ENCODE measurements around the gene UNC45B.
A peak's percentile ranks its signal among the peaks of the same experiment; 100 is the strongest.
"Not testable (repeated sequence)": the region's sequence is repeated elsewhere in the genome, so short reads cannot be mapped to it uniquely, and the experiment has no call there.

The UNC45B gene

DNA sequence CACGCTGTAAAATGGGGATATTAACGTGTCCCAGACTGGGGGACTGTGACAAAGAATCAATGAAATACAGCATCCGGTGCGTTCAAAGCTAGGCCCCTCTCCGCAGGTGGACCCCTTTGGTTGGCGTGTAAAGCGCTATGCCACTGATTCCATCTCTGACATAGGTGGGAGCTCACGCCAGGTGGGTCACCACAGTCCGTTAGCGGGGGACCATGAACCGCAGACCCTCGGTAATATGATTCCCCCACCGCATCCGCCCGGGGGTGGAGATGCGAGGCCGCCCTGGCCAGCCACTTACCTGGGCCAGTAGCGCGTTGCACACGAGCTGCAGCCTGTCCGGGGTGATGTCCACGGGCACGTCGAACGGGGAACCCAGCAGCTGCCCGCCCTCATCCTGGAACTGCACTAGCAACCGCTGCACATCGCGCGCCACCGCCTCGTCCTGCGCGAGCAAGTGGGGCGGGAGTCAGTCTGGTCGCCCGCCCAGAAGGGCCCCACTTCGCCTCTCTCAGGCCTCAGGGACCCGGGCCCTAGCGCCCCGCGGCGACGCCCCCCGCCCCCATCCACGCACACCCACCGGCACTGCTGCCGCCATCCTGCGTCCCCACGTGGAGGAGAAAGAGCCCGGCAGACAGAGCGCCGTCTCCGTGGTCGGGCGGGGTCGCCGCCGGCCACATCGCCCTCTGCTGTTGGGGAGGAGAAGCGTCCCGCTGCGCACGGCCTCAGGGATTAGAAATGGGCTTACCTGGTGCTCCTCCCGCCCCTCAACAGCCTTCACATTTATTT lies 5.7 kb upstream of the UNC45B start, which contains the start of gene NLE1:
TSS of gene NLE1 (minus strand) at position 623 of the 786 bp plus-strand sequence. CDS start at position 595, 28 bp downstream.
- DNase-seq: peak; percentile 91

DNA sequence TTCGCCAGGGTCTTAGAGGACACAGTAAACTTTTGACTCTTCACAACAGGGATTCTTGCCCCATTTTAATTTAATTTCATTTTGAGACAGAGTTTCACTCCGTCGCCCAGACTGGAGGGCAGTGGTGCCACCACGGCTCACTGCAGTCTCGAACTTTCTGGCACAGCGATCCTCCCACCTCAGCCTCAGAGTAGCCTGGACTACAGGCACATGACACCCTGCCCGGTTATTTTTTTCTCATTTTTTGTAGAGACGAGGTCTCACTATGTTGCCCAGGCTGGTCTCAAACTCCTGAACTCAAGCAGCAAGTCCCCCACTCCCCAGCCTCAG lies 5.2 kb upstream of the UNC45B start:
- DNase-seq: no peak

DNA sequence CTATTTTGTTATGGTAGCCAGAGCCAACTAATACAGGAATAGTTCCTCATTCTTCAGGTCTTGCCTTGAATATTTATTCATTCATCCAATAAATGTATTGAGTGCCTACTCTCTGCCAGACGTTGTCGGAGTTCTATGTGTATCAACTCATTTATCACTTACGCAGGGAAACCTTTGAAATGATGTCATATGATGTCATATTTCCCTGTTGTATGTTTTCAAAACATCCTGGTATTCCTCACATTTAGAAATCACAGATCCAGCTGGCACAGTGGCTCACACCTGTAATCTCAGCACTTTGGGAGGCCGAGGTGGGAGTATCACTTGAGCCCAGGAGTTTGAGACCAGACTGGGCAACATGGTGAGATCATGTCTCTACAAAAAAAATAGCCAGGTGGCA lies 2.8 kb upstream of the UNC45B start:
- no peak for DNase-seq

DNA sequence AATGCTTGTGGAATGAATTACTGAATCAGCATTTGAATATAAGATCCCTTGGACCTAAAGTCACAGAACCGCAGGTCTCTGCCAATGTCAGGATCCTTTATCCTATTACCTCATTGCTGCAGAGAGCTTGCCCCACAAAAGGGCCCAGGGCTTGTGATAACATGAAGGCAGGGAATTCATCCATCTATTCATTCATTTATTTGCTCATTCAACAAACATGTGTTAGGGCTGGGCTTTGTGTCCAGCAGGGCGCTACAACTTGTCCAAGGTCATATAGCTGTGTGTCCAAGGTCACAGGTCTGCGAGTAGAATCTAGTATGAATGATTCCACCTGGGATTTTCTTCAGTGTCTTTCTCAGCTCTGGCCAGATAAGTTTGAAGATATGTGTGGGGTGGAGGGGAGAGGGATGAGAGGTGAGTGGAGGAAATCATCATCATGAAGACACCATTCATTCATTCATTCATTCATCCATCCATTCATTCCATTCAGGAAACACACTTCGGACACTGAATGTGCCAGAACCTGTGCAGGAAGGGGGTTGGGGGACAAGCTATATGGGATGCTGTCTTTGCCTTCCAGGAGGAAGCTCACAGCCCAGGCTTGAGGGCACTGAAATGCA lies 1.3 kb upstream of the UNC45B start:
- no peak for DNase-seq

DNA sequence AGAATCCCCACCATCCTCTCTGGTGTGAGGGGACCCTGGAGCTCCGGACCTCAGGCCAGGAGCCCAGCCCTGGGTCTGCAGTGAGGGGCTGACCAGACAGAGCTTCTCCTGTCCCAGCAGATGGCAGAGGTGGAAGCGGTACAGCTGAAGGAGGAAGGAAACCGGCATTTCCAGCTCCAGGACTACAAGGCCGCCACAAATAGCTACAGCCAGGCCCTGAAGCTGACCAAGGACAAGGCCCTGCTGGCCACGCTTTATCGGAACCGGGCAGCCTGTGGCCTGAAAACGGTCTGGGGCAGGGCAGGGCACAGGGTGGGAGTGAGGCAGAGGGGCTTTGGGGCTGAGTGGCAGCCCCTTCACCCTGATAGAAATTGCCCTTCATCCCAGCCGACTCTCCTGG lies 527 bp downstream of the UNC45B start:
- no peak for DNase-seq

DNA sequence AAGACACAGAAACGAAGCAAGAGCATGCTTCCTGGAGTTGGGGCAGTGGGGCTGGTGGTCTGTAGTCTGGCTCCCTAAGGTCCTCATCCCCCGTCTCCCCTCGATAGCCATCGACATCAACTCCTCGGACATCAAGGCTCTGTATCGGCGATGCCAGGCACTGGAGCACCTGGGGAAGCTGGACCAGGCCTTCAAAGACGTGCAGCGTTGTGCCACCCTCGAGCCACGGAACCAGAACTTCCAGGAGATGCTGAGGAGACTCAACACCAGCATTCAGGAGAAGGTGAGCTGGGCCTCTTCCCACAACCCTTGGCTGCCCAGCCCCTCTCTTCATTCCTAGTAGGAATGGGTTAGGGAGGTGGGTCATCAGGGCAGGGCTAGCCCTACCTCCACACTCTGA lies 2.3 kb downstream of the UNC45B start:
- no peak for DNase-seq

DNA sequence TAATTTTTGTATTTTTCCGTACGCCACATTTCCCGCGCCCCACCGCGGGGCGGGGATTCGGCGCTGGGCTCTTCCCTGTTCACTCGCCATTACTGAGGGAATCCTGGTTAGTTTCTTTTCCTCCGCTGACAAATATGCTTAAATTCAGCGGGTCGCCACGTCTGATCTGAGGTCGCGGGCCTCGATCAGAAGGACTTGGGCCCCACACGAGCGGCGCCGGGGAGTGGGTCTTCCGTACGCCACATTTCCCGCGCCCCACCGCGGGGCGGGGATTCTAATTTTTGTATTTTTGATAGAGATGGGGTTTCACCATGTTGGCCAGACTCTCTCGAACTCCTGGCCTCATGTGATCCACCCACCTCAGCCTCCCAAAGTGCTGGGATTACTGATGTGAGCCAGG lies 3.5 kb downstream of the UNC45B start:
- DNase-seq: not testable (repeated sequence)

DNA sequence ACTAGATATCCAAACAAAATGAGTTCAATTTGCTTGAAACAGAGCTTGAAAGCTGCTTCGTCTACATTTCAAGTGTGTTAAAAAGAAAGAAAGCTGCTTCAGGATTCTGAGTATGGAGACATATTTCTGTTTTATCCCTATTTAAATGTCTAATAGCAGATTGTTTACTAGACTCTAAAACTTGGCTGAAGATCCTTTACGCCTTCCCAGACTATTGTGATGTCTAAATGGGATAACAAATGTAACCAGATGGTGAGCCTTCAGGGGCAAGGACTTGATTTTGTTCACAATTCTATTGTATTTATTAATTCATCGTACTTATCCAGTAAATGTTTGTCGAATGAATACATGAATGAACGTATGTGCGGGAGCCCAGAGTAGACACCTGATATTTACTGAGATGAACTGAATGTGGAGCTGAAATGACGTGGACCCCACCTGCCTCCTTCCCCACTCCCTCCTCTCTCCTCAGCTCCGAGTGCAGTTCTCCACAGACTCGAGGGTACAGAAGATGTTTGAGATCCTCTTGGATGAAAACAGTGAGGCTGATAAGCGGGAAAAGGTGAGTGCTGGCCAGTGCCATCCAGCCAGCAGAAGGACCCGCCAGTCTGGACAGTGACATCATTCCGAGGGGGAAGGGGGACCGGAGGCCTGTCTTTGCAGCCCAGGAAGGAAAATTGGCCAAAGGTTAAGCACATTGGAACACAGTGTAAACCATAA lies 5.0 kb downstream of the UNC45B start:
- DNase-seq: no peak

DNA sequence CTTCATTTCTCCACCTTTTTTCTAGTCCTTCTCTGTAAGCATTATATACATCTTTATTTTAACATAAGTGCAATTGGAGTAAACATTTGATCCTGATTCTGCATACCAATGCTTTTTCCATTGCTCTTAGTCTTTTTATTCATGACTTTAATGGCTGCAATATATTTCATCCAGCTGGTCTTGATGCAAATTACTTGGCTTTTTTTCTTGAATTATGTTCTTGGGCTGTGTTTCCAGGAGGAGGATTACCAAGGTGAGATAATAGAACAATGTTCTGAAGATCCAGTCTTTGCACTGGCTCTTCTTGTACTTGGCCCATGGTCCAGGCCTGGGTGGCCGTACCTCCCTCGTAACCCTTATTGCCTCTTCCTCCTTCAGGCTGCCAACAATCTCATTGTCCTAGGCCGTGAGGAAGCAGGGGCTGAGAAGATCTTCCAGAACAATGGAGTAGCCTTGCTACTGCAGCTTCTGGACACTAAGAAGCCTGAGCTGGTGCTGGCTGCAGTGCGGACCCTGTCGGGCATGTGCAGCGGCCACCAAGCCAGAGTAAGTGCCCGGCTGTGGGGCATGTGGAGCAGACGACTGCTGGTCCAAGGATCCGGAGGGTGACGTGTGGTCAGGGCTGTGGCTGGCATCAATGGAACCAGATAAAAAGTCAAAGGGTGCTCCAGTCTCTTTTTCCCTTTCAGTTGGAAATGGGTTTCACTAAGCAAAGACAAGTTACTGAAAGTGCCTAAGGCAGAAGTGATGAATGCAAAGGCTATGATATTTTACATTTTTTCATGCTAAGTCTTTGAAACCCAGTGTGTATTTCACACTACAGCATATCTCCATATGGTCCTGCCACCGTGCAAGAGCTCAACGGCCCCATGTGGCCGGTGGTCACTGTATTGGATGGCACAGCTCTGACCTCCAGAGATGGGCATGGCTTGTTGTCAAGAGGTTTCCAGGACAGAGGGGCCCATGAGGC lies 6.9 kb downstream of the UNC45B start:
- DNase-seq: no peak

DNA sequence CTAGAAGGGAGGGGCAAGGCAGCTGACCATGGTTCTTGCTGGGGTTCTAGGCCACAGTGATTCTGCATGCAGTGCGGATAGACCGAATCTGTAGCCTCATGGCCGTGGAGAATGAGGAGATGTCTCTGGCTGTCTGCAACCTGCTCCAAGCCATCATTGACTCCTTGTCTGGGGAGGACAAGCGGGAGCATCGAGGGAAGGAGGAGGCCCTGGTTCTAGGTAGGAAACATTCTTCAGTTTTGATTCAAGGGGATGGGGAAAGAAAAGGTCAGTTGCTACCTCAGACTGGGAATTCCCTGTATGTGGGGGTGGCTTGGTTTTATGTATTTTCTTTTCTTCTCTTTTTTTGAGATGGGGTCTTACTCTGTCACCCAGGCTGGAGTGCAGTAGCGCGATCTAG lies 7.6 kb downstream of the UNC45B start:
- DNase-seq: no peak

DNA sequence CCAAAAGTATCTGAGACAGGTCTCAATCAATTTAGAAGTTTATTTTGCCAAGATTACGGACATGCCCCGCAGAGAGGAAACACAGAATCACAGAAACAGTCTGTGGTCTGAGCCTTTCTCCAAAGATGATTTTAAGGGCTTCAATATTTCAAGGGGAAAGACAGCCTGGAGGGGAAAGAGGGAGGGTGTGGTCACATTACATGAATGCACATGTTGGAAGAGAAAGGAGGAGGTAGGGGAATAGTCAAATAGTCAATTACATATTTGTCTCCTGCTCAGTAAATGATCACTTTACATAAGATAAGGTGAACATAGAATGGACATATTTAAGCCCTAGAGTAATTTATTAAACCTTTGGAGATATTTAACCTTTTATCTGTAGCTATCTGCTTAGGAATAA lies 12.3 kb downstream of the UNC45B start:
- no peak for DNase-seq

DNA sequence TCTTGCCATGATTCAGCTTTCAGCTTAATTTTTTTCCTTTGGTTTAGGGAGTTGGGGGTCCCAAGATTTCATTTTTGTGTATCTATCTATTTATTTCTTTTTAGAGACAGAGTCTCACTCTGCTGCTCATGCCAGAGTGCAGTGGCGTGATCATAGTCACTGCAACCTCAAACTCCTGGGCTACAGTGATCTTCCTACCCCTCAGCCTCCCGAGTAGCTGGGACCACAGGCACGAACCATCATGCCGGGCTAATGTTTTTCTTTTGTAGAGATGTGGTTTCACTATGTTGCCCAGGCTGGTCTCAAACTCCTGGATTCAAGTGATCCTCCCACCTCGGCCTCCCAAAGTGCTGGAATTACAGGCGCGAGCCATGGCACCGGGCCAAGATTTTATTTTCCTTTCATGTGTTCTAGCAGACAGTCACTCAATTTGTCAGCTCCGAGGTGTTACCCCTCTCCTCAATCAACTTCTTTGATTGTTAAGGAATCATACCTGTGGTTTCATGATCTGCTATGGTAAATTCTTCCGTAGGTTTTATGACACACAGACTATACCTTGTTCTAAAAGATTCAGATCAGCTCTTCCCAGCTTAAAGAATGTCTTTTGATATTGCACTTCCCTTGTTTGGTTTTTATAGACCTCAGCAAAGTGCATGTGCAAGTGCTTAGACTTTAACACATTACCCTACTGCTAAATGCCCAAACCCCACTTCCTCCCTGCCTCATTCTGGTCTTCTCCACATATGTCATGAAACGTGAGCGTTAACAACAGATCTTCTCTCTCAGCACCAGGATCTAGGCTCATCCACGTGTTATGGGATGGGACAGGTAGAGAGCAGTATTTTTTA lies 13.0 kb downstream of the UNC45B start:
- peak; percentile 53 for DNase-seq

DNA sequence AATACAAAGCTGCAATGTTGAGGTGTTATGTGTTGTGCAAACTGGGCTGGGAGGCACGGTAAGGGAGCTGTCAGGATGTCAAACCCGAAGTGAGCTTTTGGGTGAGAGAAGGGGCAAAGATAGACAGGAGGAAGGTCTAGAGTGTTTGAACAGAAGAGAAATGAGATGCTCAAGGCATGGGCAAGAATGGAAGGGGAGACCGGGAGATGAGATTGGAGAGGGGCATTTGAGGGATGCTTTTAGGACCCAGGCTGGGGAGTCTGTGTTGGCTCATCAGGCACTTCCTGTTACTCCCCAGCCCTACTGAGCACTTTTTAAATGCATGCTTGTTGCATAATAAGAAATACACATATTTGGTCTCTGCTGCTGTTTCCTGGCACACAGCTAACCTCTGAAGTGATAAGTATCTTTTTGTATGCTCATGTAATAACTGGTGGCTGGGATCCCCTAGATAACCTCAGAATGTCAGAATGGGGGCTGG lies 13.7 kb downstream of the UNC45B start:
- peak; percentile 61 for DNase-seq

DNA sequence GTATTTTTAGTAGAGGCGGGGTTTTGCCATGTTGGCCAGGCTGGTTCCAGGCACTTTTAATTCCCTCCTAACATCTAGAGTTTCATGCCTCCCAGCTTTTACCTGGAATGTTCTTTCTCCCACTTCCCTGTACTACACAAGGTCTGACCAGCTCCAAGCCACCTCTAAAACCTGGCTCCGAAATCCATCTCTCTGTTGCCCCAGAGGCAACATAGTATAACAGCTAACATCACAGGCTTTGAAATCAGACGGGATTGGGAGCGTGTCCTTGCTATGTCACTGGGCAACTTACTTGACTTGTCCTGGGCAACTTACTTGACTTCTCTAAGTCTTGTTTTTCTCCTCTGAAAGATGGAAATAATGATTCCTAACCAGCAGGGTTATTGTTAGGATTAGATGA lies 15.1 kb downstream of the UNC45B start:
- DNase-seq: no peak

DNA sequence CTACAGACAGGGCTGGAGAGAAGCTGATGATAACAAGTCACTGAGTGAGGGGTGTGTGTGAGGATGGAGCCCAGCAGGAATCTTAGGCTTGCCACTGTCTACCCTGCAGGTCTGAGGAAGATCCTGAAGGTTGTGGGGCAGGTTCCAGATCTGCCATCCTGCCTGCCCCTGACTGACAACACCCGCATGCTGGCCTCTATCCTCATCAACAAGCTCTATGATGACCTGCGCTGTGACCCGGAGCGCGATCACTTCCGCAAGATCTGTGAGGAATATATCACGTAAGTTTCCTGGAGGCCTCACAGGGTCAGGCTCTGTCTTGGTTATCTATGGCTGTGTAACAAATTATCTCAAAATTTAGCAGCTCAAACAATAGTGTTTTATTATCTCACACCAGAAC lies 16.3 kb downstream of the UNC45B start:
- no peak for DNase-seq

DNA sequence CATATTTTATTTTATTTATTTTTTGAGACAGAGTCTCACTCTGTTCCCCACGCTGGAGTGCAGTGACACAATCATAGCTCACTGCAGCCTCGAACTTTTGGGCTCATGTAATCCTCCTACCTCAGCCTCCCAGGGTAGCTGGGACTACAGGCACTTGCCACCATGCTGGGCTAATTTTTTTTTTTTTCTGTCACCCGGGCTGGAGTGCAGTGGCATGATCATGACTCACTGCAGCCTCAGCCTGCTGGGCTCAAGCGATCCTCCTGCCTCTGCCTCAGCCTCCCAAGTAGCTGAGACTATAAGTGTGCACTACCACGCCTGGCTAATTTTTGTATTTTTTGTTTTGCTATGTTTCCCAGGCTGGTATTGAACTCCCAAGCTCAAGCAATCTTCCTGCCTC lies 17.1 kb downstream of the UNC45B start:
- DNase-seq: no peak

DNA sequence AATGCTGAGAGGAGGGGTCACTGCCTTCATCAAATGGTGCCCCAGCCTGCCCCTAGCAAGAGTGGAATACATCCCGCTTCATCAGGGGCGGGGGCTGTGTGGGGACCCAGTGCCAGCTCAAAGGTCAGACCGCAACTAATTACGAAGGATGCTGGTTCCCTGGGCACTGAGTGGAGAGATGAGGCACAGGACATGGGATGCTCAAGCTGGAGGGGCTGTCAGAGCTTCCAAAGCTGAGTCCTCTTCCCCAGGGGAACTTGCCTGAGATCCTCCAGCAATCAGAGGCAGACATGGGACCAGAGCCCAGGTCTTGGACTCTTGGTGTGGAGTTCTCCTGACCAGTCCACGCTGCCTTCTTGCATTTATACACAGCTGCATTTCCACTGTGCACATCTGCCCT lies 18.9 kb downstream of the UNC45B start:
- DNase-seq: no peak

DNA sequence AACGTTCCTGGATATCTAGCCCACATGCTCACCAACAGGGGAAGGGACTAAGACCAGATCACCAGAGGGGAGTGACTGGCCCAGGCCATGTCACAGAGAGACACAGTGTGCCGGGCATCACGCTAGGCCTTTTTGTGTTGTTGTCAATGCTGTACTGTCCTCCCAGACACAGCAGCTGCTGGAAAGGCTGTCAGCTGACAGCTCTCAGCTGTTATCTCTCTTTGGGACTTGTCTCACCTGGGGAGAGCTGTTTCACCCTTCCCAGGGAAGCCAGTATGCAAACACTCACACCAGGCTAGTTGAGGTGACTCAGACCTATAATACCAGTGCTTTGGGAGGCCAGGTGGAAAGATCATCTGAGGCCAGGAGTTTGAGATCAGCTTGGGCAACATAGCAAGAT lies 19.4 kb downstream of the UNC45B start:
- no peak for DNase-seq

DNA sequence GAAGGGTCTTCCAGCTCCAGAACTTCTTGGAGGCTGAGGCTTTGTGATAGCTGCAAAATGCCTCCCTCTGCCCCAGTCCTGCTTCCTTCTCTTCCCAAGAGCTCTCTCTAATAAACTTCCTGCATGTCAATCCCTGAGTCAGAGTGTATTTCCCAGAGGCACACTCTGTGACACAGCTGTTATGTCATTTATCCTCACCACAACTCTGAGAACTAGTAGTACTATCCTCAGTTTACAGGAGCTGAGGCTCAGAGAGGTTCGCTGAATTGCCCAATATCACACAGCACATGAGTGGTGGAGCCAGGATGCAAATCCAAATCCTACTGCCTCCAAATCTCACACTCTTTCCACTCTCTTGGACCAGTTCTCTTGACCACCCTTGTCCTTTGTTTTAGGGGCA lies 20.0 kb downstream of the UNC45B start:
- no peak for DNase-seq

DNA sequence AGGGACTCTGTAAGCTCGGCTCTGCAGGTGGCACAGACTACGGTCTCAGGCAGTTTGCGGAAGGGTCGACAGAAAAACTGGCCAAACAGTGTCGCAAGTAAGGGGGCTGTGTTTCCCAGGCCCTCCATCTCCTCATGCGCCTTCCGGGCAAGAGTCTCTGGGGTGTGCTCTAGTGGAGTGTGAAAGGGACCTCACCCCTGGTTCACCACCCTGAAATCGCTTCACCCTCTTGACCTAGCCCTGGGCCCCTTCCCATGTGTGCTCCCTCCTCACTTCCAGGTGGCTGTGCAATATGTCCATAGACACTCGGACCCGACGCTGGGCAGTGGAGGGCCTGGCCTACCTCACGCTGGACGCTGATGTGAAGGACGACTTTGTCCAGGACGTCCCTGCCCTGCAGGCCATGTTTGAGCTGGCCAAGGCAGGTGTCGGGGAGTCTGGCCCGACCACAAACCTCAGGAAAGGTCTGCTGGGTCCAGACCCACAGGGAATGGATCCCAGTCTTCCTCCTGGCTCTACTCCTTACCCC lies 22.3 kb downstream of the UNC45B start:
- no peak for DNase-seq

DNA sequence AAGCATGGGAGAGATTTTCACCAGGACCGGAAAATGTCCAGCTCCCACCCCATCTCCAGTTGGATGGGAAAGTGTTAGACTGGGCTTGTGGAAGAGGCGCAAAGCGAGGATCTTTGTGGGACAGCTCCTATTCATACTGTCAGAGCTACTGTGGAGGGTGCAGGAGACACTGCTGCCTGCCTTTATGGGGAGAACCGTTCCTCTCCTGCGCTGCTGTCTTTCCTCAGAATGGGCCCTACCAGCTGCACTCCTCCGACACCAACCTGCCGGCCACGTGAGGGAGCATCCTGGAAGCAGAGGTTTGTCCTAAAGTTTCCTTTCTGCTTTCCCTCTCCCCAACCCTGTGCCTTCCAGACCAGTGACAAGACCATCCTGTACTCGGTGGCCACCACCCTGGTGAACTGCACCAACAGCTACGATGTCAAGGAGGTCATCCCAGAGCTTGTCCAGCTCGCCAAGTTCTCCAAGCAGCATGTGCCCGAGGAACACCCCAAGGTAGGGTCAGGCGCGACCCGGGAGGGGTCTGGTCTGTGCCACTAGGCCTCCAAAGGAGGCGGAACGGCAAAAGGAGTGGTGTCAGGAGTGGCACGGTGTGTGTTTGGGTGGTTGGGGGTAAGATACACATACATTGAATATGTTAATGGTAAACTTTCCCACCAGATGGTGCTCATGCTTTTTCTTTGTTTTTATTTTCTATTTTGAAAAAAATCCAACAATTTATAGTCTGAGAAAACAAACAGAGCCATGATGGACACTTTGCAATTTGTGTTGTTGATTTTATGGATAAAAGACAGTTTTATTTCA lies 23.6 kb downstream of the UNC45B start:
- peak; percentile 79 for DNase-seq

Data from CD4-positive, alpha-beta T cell treated with Interleukin-10 for 1 hour (primary cell).